ENCODE results near the gene SRP9.

Gene SRP9

GRCh38 chr1:225737866-225738265 lies 39.8 kb upstream of the SRP9 start:
- H3K27me3 ChIP-seq (ENCODE audit: insufficient read depth, low read length, poor library complexity), result peaks cover 2% of the 10 kb centered on the region

DNA sequence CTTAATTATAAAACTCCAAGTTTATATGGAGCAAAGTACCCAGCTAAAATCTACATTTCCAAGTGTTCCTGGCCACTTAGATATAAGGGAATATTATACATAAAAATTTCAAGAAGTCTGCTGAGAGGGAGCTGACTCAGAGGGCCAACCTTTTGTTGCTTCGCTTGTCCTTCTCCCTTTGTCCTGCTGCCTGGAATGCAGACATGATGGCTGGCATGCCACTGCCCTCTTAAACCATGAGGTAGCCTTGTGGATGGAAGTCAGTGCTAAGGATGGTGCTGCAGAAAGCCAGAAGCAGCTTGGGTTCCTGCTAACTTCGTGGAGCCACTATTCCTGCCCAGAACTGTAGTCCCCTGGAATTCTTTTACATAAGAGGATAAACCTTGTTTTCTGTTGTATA lies 38.9 kb upstream of the SRP9 start:
- DNase-seq (no peak), ATAC-seq (ENCODE audit: insufficient read depth, low read depth) (no peak)
- no peak overlapping the region for H3K4me3 ChIP-seq (ENCODE audit: low read depth in 1 of 2, low read length in 2 of 2)
- TF ChIP-seq CTCF (IDR thresholded peaks at IDR 0.05; ENCODE audit: borderline replicate concordance, extremely low read depth, low read length, poor library complexity, severe bottlenecking), result no peak
- no peak for TF ChIP-seq EZH2 (IDR thresholded peaks at IDR 0.05; ENCODE audit: borderline replicate concordance, low read depth, low read length, severe bottlenecking)
- H3K36me3 ChIP-seq (ENCODE audit: insufficient read depth, low read length), result no peaks in the 10 kb centered on the region
- H3K9ac ChIP-seq (ENCODE audit: low read depth, low read length), result no peak overlapping the region
- H2AFZ ChIP-seq (ENCODE audit: low read depth, low read length), result no peak overlapping the region
- H3K27ac ChIP-seq (ENCODE audit: low read length), result no peak overlapping the region
- no peaks in the 10 kb centered on the region for H3K9me3 ChIP-seq (ENCODE audit: insufficient read depth, low read length, severe bottlenecking)
- H3K27me3 ChIP-seq (ENCODE audit: insufficient read depth, low read length, poor library complexity), result peaks cover 2% of the 10 kb centered on the region
- H3K4me2 ChIP-seq (ENCODE audit: insufficient read depth, low read length), result no peak overlapping the region
- H3K79me2 ChIP-seq (ENCODE audit: insufficient read depth, low read length), result no peaks in the 10 kb centered on the region
- no peaks in the 10 kb centered on the region for H3K4me1 ChIP-seq (ENCODE audit: insufficient read depth, low read length)
- no peaks in the 10 kb centered on the region for H4K20me1 ChIP-seq (ENCODE audit: insufficient read depth, low read length)

More at GRCh38 chr1:225737866-225738265, 39.8 kb upstream of the SRP9 start:
- no peak for TF ChIP-seq CTCF (IDR thresholded peaks at IDR 0.05; ENCODE audit: borderline replicate concordance, extremely low read depth, low read length, poor library complexity, severe bottlenecking)
- TF ChIP-seq EZH2 (IDR thresholded peaks at IDR 0.05; ENCODE audit: borderline replicate concordance, low read depth, low read length, severe bottlenecking), result no peak
- Histone ChIP-seq H3K4me2 (ENCODE audit: insufficient read depth, low read length) (no peak overlapping the region), H3K36me3 (ENCODE audit: insufficient read depth, low read length) (no peaks in the 10 kb centered on the region), H3K4me1 (ENCODE audit: insufficient read depth, low read length) (no peaks in the 10 kb centered on the region), H3K9ac (ENCODE audit: low read depth, low read length) (no peak overlapping the region), H3K9me3 (ENCODE audit: insufficient read depth, low read length, severe bottlenecking) (no peaks in the 10 kb centered on the region), H3K27ac (ENCODE audit: low read length) (no peak overlapping the region), H2AFZ (ENCODE audit: low read depth, low read length) (no peak overlapping the region), H4K20me1 (ENCODE audit: insufficient read depth, low read length) (no peaks in the 10 kb centered on the region), H3K79me2 (ENCODE audit: insufficient read depth, low read length) (no peaks in the 10 kb centered on the region), H3K4me3 (ENCODE audit: low read depth in 1 of 2, low read length in 2 of 2) (no peak overlapping the region)
- DNase-seq, result no peak
- no peak for ATAC-seq (ENCODE audit: insufficient read depth, low read depth)

- Histone ChIP-seq H4K20me1 (ENCODE audit: insufficient read depth, low read length) (no peaks in the 10 kb centered on the region), H2AFZ (ENCODE audit: low read depth, low read length) (no peak overlapping the region), H3K9me3 (ENCODE audit: insufficient read depth, low read length, severe bottlenecking) (no peaks in the 10 kb centered on the region), H3K27me3 (ENCODE audit: insufficient read depth, low read length, poor library complexity) (peaks cover 2% of the 10 kb centered on the region), H3K4me2 (ENCODE audit: insufficient read depth, low read length) (no peak overlapping the region), H3K79me2 (ENCODE audit: insufficient read depth, low read length) (no peaks in the 10 kb centered on the region), H3K9ac (ENCODE audit: low read depth, low read length) (no peak overlapping the region), H3K36me3 (ENCODE audit: insufficient read depth, low read length) (no peaks in the 10 kb centered on the region), H3K4me1 (ENCODE audit: insufficient read depth, low read length) (no peaks in the 10 kb centered on the region), H3K27ac (ENCODE audit: low read length) (no peak overlapping the region), H3K4me3 (ENCODE audit: low read depth in 1 of 2, low read length in 2 of 2) (no peak overlapping the region)
- ATAC-seq (ENCODE audit: insufficient read depth, low read depth) (no peak), DNase-seq (no peak)
- TF ChIP-seq EZH2 (IDR thresholded peaks at IDR 0.05; ENCODE audit: borderline replicate concordance, low read depth, low read length, severe bottlenecking) (no peak), CTCF (IDR thresholded peaks at IDR 0.05; ENCODE audit: borderline replicate concordance, extremely low read depth, low read length, poor library complexity, severe bottlenecking) (no peak)
Observed at GRCh38 chr1:225739542-225740107, 38.0 kb upstream of the SRP9 start.
